Neural cell (in vitro differentiated cells): ENCODE measurements around the gene MOB2. TPM values are rescaled to one million over a fixed set of nuclear protein-coding genes. Genes with fewer than 3 reads are reported as not detected.

Experiments
- H2AFZ ChIP-seq: fragments of 200-600, 300-800 bp; sonication (generic), shearing (Covaris generic); 2 replicates; pipeline ENCODE4 v1.6.0; 2014; ENCODE audit warnings: low read depth, mild to moderate bottlenecking, antibody characterized with exemption, low read length, moderate library complexity
- H3F3A ChIP-seq: fragments of 200-600 bp; shearing (Covaris generic); 2 replicates; pipeline ENCODE4 v1.6.1; 2016; ENCODE audit warnings: mild to moderate bottlenecking, moderate library complexity, mixed read lengths, antibody characterized with exemption, low read length; ENCODE audit not compliant: insufficient read depth, poor library complexity, severe bottlenecking
- H3K27ac ChIP-seq: fragments of 200-600, 300-800 bp; sonication (generic), shearing (Covaris generic); 2 replicates; pipeline ENCODE4 v1.5.1; 2014; ENCODE audit warnings: mild to moderate bottlenecking, low read length, moderate library complexity
- H3K27me3 ChIP-seq: fragments of 300-800, 200-600 bp; sonication (generic), shearing (Covaris generic); 2 replicates; pipeline ENCODE4 v1.6.0; 2014; ENCODE audit warnings: mild to moderate bottlenecking, low read depth, low read length, moderate library complexity; ENCODE audit not compliant: insufficient read depth
- H3K36me3 ChIP-seq: fragments of 300-800, 200-600 bp; sonication (generic), shearing (Covaris generic); 2 replicates; pipeline ENCODE4 v1.5.1; 2014; ENCODE audit warnings: mild to moderate bottlenecking, antibody characterized with exemption, low read length, moderate library complexity; ENCODE audit not compliant: insufficient read depth
- H3K4me2 ChIP-seq: fragments of 300-800, 200-600 bp; sonication (generic), shearing (Covaris generic); 2 replicates; pipeline ENCODE4 v1.6.0; 2014; ENCODE audit warnings: mild to moderate bottlenecking, low read length
- H3K4me3 ChIP-seq: fragments of 300-800, 200-600 bp; sonication (generic), shearing (Covaris generic); 2 replicates; pipeline ENCODE4 v1.5.1; 2014; ENCODE audit warnings: mild to moderate bottlenecking, low read length, moderate library complexity
- H3K79me2 ChIP-seq: fragments of 200-600 bp; shearing (Covaris generic); replicated peaks from 2 replicates; pipeline ENCODE4 v1.6.0; 2014; ENCODE audit warnings: mild to moderate bottlenecking, low read length, moderate library complexity; ENCODE audit not compliant: insufficient read depth
- H3K9ac ChIP-seq: fragments of 300-800, 200-600 bp; sonication (generic), shearing (Covaris generic); 2 replicates; pipeline ENCODE4 v1.6.1; 2016; ENCODE audit warnings: mild to moderate bottlenecking, low read length, mixed read lengths
- H3K9me2 ChIP-seq: fragments of 200-600 bp; shearing (Covaris generic); 2 replicates; pipeline ENCODE4 v1.6.1; 2016; ENCODE audit warnings: mild to moderate bottlenecking, low read length, mixed read lengths; ENCODE audit not compliant: insufficient read depth
- H3K9me3 ChIP-seq: fragments of 200-600, 300-800 bp; sonication (generic), shearing (Covaris generic); 2 replicates; pipeline ENCODE4 v1.6.1; 2016; ENCODE audit warnings: mild to moderate bottlenecking, mixed run types, low read length, moderate library complexity, mixed read lengths
- H4K20me1 ChIP-seq: fragments of 200-600 bp; shearing (Covaris generic); 2 replicates; pipeline ENCODE4 v1.6.1; 2016; ENCODE audit warnings: mild to moderate bottlenecking, mixed run types; ENCODE audit not compliant: insufficient read depth
- EP300 ChIP-seq: fragments of 450-650 bp; conservative IDR thresholded peaks from 2 replicates; pipeline ENCODE4 v1.6.1; 2014; ENCODE audit warnings: antibody characterized with exemption, mild to moderate bottlenecking, moderate library complexity; ENCODE audit not compliant: poor library complexity, severe bottlenecking
- EZH2 ChIP-seq: fragments of 200-600, 300-800 bp; shearing (Covaris generic), sonication (generic); IDR thresholded peaks from 2 replicates; pipeline ENCODE4 v1.6.1; 2014; ENCODE audit warnings: antibody characterized with exemption, low read length, borderline replicate concordance, mild to moderate bottlenecking; ENCODE audit not compliant: insufficient read depth, poor library complexity, severe bottlenecking
- MXI1 ChIP-seq: fragments of 450-650 bp; conservative IDR thresholded peaks from 2 replicates; pipeline ENCODE4 v1.6.1; 2014; ENCODE audit warnings: antibody characterized with exemption, mild to moderate bottlenecking; ENCODE audit not compliant: poor library complexity, severe bottlenecking
- POLR2AphosphoS5 ChIP-seq: IDR thresholded peaks from 2 replicates; pipeline ENCODE4 v1.6.1; 2012
- RAD21 ChIP-seq: fragments of 450-650 bp; conservative IDR thresholded peaks from 2 replicates; pipeline ENCODE4 v1.6.1; 2014; ENCODE audit warnings: antibody characterized with exemption, mild to moderate bottlenecking, moderate library complexity
- SMC3 ChIP-seq: fragments of 450-650 bp; conservative IDR thresholded peaks from 2 replicates; pipeline ENCODE4 v1.6.1; 2014; ENCODE audit warnings: antibody characterized with exemption, mild to moderate bottlenecking, moderate library complexity; ENCODE audit not compliant: poor library complexity
- TAF1 ChIP-seq: IDR thresholded peaks from 2 replicates; pipeline ENCODE4 v1.6.1; 2012; ENCODE audit warnings: low read depth
- polyA plus RNA-seq: library from polyadenylated mRNA; depleted of rRNA; stranded (reverse); fragments of >200 nt; gene quantifications from 2 replicates; pipeline ENCODE4 v1.2.3, GENCODE V29; 2014
- TF ChIP-seq, protein P1 (sequence below): fragments of 450-650 bp; IDR thresholded peaks from 2 replicates; pipeline ENCODE4 v1.5.1; 2014; ENCODE audit warnings: antibody characterized with exemption, mild to moderate bottlenecking, moderate library complexity; ENCODE audit not compliant: poor library complexity, severe bottlenecking
- TF ChIP-seq, protein P2 (sequence below): IDR thresholded peaks from 2 replicates; pipeline ENCODE4 v1.6.1; 2012; ENCODE audit warnings: borderline replicate concordance

The MOB2 gene
- polyA plus RNA-seq, 1 donor from 2014 or later: 33.2 TPM

DNA sequence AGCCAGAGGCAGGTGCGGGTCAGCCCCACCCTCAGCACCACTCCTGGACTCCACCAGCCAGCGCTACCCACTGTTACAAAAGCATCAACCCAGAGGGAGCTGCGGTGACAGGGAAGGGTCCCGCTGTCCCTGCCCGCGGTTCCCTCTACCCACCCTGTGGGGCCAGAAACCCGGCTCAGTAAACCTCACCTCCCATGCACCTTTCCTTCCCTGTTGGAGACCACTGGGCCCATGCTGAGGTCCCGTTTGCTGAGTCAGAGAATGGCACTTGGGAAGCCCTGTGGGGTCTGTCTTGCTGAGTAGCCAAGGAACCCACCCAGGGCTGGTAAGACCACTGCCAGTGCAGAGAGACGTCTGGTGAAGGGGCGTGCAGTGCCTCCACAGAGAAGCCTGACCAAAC, 42.1 kb upstream of the MOB2 start:
- Histone ChIP-seq H3K79me2 (no peaks in the 10 kb centered on the region), H3K9ac (no peak overlapping the region), H3K4me2 (no peak overlapping the region)

GRCh38 chr11:1526785-1527184, 40.2 kb upstream of the MOB2 start:
- no peak overlapping the region for H3K27ac ChIP-seq

More for the DNA sequence above, 42.1 kb upstream of the MOB2 start:
- no peak overlapping the region for H2AFZ ChIP-seq
- H3K9me2 ChIP-seq: no peaks in the 10 kb centered on the region
- no peaks in the 10 kb centered on the region for H4K20me1 ChIP-seq
- H3K4me3 ChIP-seq: no peak overlapping the region
- TF ChIP-seq SMC3: no peak
- TF ChIP-seq TAF1: no peak
- no peak for TF ChIP-seq RAD21
- TF ChIP-seq, protein P1, sequence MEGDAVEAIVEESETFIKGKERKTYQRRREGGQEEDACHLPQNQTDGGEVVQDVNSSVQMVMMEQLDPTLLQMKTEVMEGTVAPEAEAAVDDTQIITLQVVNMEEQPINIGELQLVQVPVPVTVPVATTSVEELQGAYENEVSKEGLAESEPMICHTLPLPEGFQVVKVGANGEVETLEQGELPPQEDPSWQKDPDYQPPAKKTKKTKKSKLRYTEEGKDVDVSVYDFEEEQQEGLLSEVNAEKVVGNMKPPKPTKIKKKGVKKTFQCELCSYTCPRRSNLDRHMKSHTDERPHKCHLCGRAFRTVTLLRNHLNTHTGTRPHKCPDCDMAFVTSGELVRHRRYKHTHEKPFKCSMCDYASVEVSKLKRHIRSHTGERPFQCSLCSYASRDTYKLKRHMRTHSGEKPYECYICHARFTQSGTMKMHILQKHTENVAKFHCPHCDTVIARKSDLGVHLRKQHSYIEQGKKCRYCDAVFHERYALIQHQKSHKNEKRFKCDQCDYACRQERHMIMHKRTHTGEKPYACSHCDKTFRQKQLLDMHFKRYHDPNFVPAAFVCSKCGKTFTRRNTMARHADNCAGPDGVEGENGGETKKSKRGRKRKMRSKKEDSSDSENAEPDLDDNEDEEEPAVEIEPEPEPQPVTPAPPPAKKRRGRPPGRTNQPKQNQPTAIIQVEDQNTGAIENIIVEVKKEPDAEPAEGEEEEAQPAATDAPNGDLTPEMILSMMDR: no peak
- no peak for TF ChIP-seq MXI1
- no peak for TF ChIP-seq POLR2AphosphoS5
- no peak for TF ChIP-seq EZH2
- no peaks in the 10 kb centered on the region for H3K27me3 ChIP-seq
- no peaks in the 10 kb centered on the region for H3F3A ChIP-seq
- H3K27ac ChIP-seq: no peak overlapping the region
- H3K9me3 ChIP-seq: no peaks in the 10 kb centered on the region
- no peaks in the 10 kb centered on the region for H3K36me3 ChIP-seq

More at GRCh38 chr11:1526785-1527184, 40.2 kb upstream of the MOB2 start:
- no peaks in the 10 kb centered on the region for H4K20me1 ChIP-seq
- no peak overlapping the region for H3K4me2 ChIP-seq
- H3K9me3 ChIP-seq: no peaks in the 10 kb centered on the region
- H3K36me3 ChIP-seq: no peaks in the 10 kb centered on the region
- no peaks in the 10 kb centered on the region for H3F3A ChIP-seq
- no peaks in the 10 kb centered on the region for H3K27me3 ChIP-seq
- no peak for TF ChIP-seq EP300
- no peak for TF ChIP-seq SMC3
- TF ChIP-seq, protein P1: no peak
- TF ChIP-seq MXI1: no peak
- no peak for TF ChIP-seq EZH2
- no peak for TF ChIP-seq POLR2AphosphoS5
- no peak for TF ChIP-seq TAF1
- no peak for TF ChIP-seq RAD21
- TF ChIP-seq, protein P2, sequence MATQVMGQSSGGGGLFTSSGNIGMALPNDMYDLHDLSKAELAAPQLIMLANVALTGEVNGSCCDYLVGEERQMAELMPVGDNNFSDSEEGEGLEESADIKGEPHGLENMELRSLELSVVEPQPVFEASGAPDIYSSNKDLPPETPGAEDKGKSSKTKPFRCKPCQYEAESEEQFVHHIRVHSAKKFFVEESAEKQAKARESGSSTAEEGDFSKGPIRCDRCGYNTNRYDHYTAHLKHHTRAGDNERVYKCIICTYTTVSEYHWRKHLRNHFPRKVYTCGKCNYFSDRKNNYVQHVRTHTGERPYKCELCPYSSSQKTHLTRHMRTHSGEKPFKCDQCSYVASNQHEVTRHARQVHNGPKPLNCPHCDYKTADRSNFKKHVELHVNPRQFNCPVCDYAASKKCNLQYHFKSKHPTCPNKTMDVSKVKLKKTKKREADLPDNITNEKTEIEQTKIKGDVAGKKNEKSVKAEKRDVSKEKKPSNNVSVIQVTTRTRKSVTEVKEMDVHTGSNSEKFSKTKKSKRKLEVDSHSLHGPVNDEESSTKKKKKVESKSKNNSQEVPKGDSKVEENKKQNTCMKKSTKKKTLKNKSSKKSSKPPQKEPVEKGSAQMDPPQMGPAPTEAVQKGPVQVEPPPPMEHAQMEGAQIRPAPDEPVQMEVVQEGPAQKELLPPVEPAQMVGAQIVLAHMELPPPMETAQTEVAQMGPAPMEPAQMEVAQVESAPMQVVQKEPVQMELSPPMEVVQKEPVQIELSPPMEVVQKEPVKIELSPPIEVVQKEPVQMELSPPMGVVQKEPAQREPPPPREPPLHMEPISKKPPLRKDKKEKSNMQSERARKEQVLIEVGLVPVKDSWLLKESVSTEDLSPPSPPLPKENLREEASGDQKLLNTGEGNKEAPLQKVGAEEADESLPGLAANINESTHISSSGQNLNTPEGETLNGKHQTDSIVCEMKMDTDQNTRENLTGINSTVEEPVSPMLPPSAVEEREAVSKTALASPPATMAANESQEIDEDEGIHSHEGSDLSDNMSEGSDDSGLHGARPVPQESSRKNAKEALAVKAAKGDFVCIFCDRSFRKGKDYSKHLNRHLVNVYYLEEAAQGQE: no peak
- no peak overlapping the region for H2AFZ ChIP-seq
- no peaks in the 10 kb centered on the region for H3K79me2 ChIP-seq
- no peak overlapping the region for H3K4me3 ChIP-seq
- H3K9ac ChIP-seq: no peak overlapping the region
- no peaks in the 10 kb centered on the region for H3K9me2 ChIP-seq
